Measurements from ENCODE around the gene AEBP1.

AEBP1 gene

DNA sequence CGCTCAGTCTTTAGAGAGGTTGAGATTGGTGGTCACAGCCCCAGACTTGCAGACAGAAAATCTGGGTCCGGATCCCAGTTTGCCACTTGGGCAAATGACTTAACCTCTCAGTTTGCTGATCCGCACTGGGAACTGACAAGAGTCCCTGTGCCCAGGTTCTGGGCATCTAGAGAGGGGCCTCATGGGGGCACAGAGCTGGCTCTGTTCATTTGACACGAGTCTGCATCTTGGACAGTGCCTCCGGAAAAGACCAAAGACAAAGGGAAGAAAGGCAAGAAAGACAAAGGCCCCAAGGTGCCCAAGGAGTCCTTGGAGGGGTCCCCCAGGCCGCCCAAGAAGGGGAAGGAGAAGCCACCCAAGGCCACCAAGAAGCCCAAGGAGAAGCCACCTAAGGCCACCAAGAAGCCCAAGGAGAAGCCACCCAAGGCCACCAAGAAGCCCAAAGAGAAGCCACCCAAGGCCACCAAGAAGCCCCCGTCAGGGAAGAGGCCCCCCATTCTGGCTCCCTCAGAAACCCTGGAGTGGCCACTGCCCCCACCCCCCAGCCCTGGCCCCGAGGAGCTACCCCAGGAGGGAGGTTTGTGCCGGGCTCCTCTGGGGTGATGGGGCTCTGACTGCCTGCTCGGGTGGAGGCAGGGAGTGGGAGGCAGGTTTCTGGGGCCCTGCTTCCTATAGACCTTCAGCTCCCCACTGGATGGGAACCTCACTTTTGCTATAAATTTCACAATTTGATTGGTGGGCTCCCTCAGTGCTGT is 2.3 kb downstream of the AEBP1 start:
- DNase-seq (ENCODE audit: low read depth in 1 of 2, low spot score in 1 of 2) = no peak
- Histone ChIP-seq H3K4me3 (replicated peaks; ENCODE audit: insufficient read depth, low read length) (no peak overlapping the region), H3K27me3 (ENCODE audit: insufficient read depth, poor library complexity, severe bottlenecking) (peaks cover 6% of the 10 kb centered on the region), H3K27ac (replicated peaks) (no peak overlapping the region)
- TF ChIP-seq, protein P1, sequence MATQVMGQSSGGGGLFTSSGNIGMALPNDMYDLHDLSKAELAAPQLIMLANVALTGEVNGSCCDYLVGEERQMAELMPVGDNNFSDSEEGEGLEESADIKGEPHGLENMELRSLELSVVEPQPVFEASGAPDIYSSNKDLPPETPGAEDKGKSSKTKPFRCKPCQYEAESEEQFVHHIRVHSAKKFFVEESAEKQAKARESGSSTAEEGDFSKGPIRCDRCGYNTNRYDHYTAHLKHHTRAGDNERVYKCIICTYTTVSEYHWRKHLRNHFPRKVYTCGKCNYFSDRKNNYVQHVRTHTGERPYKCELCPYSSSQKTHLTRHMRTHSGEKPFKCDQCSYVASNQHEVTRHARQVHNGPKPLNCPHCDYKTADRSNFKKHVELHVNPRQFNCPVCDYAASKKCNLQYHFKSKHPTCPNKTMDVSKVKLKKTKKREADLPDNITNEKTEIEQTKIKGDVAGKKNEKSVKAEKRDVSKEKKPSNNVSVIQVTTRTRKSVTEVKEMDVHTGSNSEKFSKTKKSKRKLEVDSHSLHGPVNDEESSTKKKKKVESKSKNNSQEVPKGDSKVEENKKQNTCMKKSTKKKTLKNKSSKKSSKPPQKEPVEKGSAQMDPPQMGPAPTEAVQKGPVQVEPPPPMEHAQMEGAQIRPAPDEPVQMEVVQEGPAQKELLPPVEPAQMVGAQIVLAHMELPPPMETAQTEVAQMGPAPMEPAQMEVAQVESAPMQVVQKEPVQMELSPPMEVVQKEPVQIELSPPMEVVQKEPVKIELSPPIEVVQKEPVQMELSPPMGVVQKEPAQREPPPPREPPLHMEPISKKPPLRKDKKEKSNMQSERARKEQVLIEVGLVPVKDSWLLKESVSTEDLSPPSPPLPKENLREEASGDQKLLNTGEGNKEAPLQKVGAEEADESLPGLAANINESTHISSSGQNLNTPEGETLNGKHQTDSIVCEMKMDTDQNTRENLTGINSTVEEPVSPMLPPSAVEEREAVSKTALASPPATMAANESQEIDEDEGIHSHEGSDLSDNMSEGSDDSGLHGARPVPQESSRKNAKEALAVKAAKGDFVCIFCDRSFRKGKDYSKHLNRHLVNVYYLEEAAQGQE (IDR thresholded peaks at IDR 0.05; ENCODE audit: insufficient replicate concordance, low read depth) = no peak
- TF ChIP-seq GABPA (IDR thresholded peaks at IDR 0.05; ENCODE audit: low read depth) (no peak), POLR2AphosphoS5 (IDR thresholded peaks at IDR 0.05; ENCODE audit: low read depth) (no peak), SPI1 (IDR thresholded peaks at IDR 0.05; ENCODE audit: borderline replicate concordance, low read depth) (no peak)
- TF ChIP-seq, protein P2, sequence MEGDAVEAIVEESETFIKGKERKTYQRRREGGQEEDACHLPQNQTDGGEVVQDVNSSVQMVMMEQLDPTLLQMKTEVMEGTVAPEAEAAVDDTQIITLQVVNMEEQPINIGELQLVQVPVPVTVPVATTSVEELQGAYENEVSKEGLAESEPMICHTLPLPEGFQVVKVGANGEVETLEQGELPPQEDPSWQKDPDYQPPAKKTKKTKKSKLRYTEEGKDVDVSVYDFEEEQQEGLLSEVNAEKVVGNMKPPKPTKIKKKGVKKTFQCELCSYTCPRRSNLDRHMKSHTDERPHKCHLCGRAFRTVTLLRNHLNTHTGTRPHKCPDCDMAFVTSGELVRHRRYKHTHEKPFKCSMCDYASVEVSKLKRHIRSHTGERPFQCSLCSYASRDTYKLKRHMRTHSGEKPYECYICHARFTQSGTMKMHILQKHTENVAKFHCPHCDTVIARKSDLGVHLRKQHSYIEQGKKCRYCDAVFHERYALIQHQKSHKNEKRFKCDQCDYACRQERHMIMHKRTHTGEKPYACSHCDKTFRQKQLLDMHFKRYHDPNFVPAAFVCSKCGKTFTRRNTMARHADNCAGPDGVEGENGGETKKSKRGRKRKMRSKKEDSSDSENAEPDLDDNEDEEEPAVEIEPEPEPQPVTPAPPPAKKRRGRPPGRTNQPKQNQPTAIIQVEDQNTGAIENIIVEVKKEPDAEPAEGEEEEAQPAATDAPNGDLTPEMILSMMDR (IDR thresholded peaks at IDR 0.05; ENCODE audit: insufficient read depth, low read length) = no peak

DNA sequence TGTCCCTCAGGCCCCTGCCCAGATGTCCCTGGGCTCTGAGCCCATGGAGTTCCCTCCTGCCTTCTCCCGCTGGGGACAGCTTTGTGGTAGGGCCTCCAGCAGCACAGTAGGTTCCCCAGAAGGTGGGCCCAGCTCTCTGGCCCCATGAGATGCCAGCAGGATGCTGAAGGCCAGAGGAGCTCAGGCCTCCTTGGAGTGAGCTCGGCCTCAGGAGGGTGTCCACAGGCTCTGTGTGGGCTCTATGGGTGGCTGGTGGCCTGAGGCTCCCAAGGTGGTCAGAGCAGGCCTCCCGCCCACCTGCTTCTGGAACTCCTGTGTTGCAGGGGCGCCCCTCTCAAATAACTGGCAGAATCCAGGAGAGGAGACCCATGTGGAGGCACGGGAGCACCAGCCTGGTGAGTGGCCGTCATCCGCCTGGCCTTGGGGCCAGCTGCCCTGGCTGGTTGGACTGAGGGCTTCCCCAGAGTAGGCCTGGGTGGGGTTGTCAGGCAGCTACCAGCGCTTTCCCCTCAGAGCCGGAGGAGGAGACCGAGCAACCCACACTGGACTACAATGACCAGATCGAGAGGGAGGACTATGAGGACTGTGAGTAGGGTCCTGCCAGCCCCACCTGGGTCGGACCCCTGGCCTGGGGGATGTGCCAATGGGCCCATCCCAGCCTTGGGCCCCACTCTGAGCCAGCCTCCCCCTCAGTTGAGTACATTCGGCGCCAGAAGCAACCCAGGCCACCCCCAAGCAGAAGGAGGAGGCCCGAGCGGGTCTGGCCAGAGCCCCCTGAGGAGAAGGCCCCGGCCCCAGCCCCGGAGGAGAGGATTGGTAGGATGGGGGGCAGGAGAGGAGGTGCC is 3.2 kb downstream of the AEBP1 start:
- Histone ChIP-seq H3K4me3 (replicated peaks; ENCODE audit: insufficient read depth, low read length) (no peak overlapping the region), H3K27ac (replicated peaks) (no peak overlapping the region), H3K27me3 (ENCODE audit: insufficient read depth, poor library complexity, severe bottlenecking) (peaks cover 6% of the 10 kb centered on the region)
- DNase-seq (ENCODE audit: low read depth in 1 of 2, low spot score in 1 of 2) = no peak
- TF ChIP-seq SPI1 (IDR thresholded peaks at IDR 0.05; ENCODE audit: borderline replicate concordance, low read depth) (no peak), GABPA (IDR thresholded peaks at IDR 0.05; ENCODE audit: low read depth) (no peak), POLR2AphosphoS5 (IDR thresholded peaks at IDR 0.05; ENCODE audit: low read depth) (no peak)
- TF ChIP-seq, protein P1 (IDR thresholded peaks at IDR 0.05; ENCODE audit: insufficient replicate concordance, low read depth) = no peak
- TF ChIP-seq, protein P2 (IDR thresholded peaks at IDR 0.05; ENCODE audit: insufficient read depth, low read length) = no peak

DNA sequence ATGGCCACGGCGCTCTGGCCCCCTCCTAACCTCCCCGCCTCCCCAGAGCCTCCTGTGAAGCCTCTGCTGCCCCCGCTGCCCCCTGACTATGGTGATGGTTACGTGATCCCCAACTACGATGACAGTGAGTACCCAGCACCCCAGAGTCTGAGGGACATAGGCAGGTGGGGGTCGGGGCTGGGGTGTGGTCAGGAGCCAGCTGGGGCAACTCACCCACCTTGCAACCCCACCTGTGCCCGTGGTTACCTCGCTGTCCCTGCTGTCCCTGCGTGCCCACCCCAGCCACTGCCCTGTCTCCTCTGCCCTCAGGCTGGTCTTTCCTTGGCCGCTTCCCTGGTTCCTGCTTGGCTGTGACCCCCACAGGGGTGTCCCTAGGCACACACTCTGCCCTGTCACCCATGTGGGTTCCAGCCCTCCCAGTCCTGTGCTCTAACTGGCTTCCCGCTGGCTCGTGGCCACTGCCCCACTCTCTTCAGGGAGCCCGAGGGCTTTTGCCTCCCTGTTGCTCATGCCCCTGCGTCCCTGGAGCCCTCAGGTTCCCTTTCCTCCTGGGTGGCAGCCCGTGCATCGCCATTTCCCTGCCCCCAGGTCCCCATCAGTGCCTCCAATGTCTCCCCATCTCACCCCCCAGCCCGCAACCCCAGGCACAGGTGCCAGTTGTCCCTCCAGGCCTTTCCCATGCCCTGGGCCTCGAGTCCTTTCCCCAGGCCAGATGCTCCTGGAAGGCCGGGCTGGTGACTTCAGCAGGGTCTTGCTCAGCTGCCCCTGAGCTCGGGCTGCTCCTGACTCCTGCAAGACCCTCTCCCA is 4.0 kb downstream of the AEBP1 start:
- H3K4me3 ChIP-seq (replicated peaks; ENCODE audit: insufficient read depth, low read length) = no peak overlapping the region
- TF ChIP-seq POLR2AphosphoS5 (IDR thresholded peaks at IDR 0.05; ENCODE audit: low read depth) (no peak), GABPA (IDR thresholded peaks at IDR 0.05; ENCODE audit: low read depth) (no peak), SPI1 (IDR thresholded peaks at IDR 0.05; ENCODE audit: borderline replicate concordance, low read depth) (no peak)
- TF ChIP-seq, protein P1 (IDR thresholded peaks at IDR 0.05; ENCODE audit: insufficient replicate concordance, low read depth) = no peak
- TF ChIP-seq, protein P2 (IDR thresholded peaks at IDR 0.05; ENCODE audit: insufficient read depth, low read length) = no peak

More for the DNA sequence above, 4.0 kb downstream of the AEBP1 start:
- DNase-seq (ENCODE audit: low read depth in 1 of 2, low spot score in 1 of 2) = no peak
- Histone ChIP-seq H3K27ac (replicated peaks) (no peak overlapping the region), H3K27me3 (ENCODE audit: insufficient read depth, poor library complexity, severe bottlenecking) (peaks cover 6% of the 10 kb centered on the region)

Measured in HL-60 (cell line).